SH-SY5Y (cell line): ENCODE results near the gene NOL6.

Experiments
- GATA2 ChIP-seq: IDR thresholded peaks from 2 replicates; pipeline ENCODE4 v1.6.1; 2011; ENCODE audit warnings: mild to moderate bottlenecking, low read depth, low read length
- GATA3 ChIP-seq: IDR thresholded peaks from 2 replicates; pipeline ENCODE4 v1.6.1; 2011; ENCODE audit warnings: low read depth, mild to moderate bottlenecking, low read length, moderate library complexity

- TF ChIP-seq GATA2: no peak
- TF ChIP-seq GATA3: no peak
Observed at GRCh38 chr9:33506626-33507370, 33.1 kb upstream of the NOL6 start.
